Ovary (tissue), 9 donors: ENCODE measurements around the gene KRT35. TPM values are rescaled to one million over a fixed set of nuclear protein-coding genes. Genes with fewer than 3 reads are reported as not detected.
A peak's percentile ranks its signal among the peaks of the same experiment; 100 is the strongest.

ENCODE experiments used
- DNase-seq, 5 donors: peaks; one replicate each; pipeline ENCODE4 v3.0.0-alpha.2; 2019 to 2020
- H3K27ac ChIP-seq, 2 donors: fragments of 200-600 bp; one replicate each; pipeline versions ENCODE4 v1.5.1 to v1.8.0; 2019 to 2022
- H3K27me3 ChIP-seq: fragments of 200-600 bp; one replicate; pipeline ENCODE4 v1.8.0; 2022
- H3K36me3 ChIP-seq: fragments of 200-600 bp; sonication (generic); one replicate; pipeline ENCODE4 v1.5.1; 2019
- H3K4me1 ChIP-seq: one replicate; pipeline ENCODE4 v1.8.1; 2013; ENCODE audit warnings: mild to moderate bottlenecking, moderate library complexity; ENCODE audit not compliant: insufficient read depth
- H3K4me3 ChIP-seq: fragments of 200-600 bp; sonication (generic); one replicate; pipeline ENCODE4 v1.5.1; 2017
- H3K9me3 ChIP-seq, 2 donors: fragments of 200-600 bp in 1 of 2; sonication (generic) in 1 of 2; one replicate each; pipeline versions ENCODE4 v1.5.1 to v1.8.1; 2013 to 2019; ENCODE audit warnings: mild to moderate bottlenecking in 1 of 2, moderate library complexity in 1 of 2
- CTCF ChIP-seq, 3 donors: fragments of 450-650 bp in 2 of 3; fragments of 200-600 bp in 1 of 3; IDR thresholded peaks; one replicate each; pipeline versions ENCODE4 v1.5.1 to v1.8.0; 2016 to 2022; ENCODE audit warnings: antibody characterized with exemption in 3 of 3, mild to moderate bottlenecking in 1 of 3
- EP300 ChIP-seq: sonication (generic); formaldehyde crosslinking; IDR thresholded peaks from one replicate; pipeline ENCODE4 v1.6.1; 2017; ENCODE audit warnings: antibody characterized with exemption
- POLR2A ChIP-seq: fragments of 450-650 bp; IDR thresholded peaks from one replicate; pipeline ENCODE4 v1.6.1; 2017; ENCODE audit warnings: antibody characterized with exemption, mild to moderate bottlenecking, moderate library complexity
- whole genome bisulfite sequencing, 3 donors: extraction: QIAGEN DNeasy Blood & Tissue Kit in 1 of 3; methylation state at CpG; one replicate each; pipeline versions ENCODE4 v1.1.5 to v1.1.7; 2013 to 2017; 5-methylcytosine and 5-hydroxymethylcytosine counted together
- intact Hi-C, 4 donors: fragments of 100-400 bp; cut with DNase I; formaldehyde crosslinking; loops; one replicate each; pipeline versions ENCODE4 v1.11.0 to v1.15.1; 2022 to 2023
- polyA plus RNA-seq, 2 donors: library from polyadenylated mRNA; stranded (reverse); fragments of 200-250 nt in 1 of 2; fragments of 350-450 nt in 1 of 2; fragmentation: Illumina TruSeq in 1 of 2; extraction: RNeasy Lipid Tissue Mini Kit (QIAGEN cat#74804) in 1 of 2; gene quantifications; one replicate each; pipeline ENCODE4 v1.2.3, GENCODE V29; 2013 to 2014
- total RNA-seq, 7 donors: library from RNA; depleted of rRNA in 2 of 7; stranded (reverse); fragments of >200 nt in 2 of 7; fragmentation: NEBNext Ultra II Directional in 3 of 7; extraction: Animal tissue kit (Norgen Biotek cat#: 25700) in 3 of 7; gene quantifications; one replicate each; pipeline versions ENCODE4 v1.1.0 to v1.2.4, GENCODE V29; 2016 to 2023
- donor health status: DM: no; HTN: no; CAD: no; lungs with moderate emphysema.
- donor health status: DM: no; HTN: no; CAD: no.
- donor health status: Bipolar disorder and iron deficiency.
- donor health status: DM: yes; HTN: yes; CAD: no.
- donor health status: DM: no; HTN: no; CAD: no.
- donor health status: DM: yes; HTN: yes; CAD: no.

KRT35 gene
- total and polyA plus RNA-seq, 9 donors: not detected

DNA sequence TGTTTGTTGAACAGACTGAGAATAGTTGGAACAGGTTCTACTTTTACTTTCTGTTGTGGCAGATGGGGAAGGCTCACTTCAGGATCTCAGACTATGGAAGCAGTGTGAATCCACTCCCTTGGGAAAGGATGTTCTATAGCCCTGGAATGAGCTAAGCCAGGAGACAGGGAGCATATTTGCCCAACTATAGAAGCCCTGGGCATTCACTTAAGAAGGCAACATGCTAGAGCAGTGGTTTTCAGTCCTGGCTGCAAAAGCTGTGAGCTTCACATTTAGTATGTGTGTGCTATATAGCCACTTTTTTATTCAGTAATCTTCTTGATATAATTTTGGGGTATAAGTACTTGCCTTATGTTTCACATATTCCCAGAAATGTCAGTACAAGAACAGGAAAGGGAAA lies 12.6 kb downstream of the KRT35 start:
- Histone ChIP-seq H3K36me3 (no peaks in the 10 kb centered on the region), H3K9me3 (no peaks in the 10 kb centered on the region), H3K27me3 (no peaks in the 10 kb centered on the region), H3K4me3 (no peak overlapping the region), H3K4me1 (peaks cover 2% of the 10 kb centered on the region), H3K27ac (no peak overlapping the region)
- no peak for DNase-seq
- intact Hi-C loops: no loop called here
- TF ChIP-seq EP300 (no peak), POLR2A (no peak), CTCF (IDR thresholded peaks at IDR 0.05) (no peak)

- DNase-seq: no peak
- H3K4me3 ChIP-seq: no peak overlapping the region
- intact Hi-C loops: no loop called here
- H3K4me1 ChIP-seq: peaks cover 2% of the 10 kb centered on the region
- TF ChIP-seq POLR2A (no peak), EP300 (no peak), CTCF (IDR thresholded peaks at IDR 0.05) (no peak)
- H3K27ac ChIP-seq: no peak overlapping the region
- no peaks in the 10 kb centered on the region for H3K9me3 ChIP-seq
- 49 to 61% (median 55%) methylated on average over 4 of the region's 4 CpGs for WGBS, 3 donors
- H3K27me3 ChIP-seq: no peaks in the 10 kb centered on the region
- no peaks in the 10 kb centered on the region for H3K36me3 ChIP-seq
Measured at GRCh38 chr17:41467561-41467960, 13.4 kb downstream of the KRT35 start.

DNA sequence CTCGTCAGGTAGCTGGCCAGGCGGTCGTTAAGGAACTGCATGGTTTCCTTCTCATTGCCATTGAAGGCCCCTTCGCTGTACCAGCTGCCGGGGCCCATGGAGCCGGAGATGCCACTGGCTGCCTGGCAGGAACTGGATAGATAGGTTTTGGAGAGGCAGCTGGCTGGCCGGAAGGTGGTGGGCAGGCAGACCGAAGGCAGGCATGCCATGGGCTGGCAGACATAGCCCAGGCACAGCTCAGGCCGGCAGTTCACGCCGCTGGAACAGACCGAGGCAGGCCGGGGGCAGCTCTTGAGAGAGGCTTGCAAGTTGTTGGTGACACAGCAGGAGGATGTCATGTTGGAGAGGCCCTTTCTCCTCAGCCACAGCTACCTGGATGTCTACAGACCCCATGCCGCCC lies 14.0 kb downstream of the KRT35 start, which contains the start of gene KRT32:
KRT32 (minus strand) TSS at position 399 of the 400 bp plus-strand sequence; CDS start at position 338, 61 bp downstream.
- H3K27me3 ChIP-seq: no peaks in the 10 kb centered on the region
- H3K9me3 ChIP-seq: no peaks in the 10 kb centered on the region
- 93 to 96% (median 94%) methylated on average over 14 of the region's 14 CpGs for WGBS, 3 donors
- H3K36me3 ChIP-seq: no peaks in the 10 kb centered on the region
- H3K27ac ChIP-seq: no peak within 1 kb of the TSS
- peaks cover 2% of the 10 kb centered on the region for H3K4me1 ChIP-seq
- no peak within 1 kb of the TSS for H3K4me3 ChIP-seq
- intact Hi-C loops: no loop called here
- no peak for DNase-seq
- TF ChIP-seq EP300: no peak
- no peak for TF ChIP-seq POLR2A
- TF ChIP-seq CTCF (IDR thresholded peaks at IDR 0.05): no peak

- WGBS, 3 donors: 13 to 15% (median 13%) methylated on average over 6 of the region's 6 CpGs
- intact Hi-C loops: no loop called here
- Histone ChIP-seq H3K9me3 (no peaks in the 10 kb centered on the region), H3K4me3 (no peak overlapping the region), H3K36me3 (no peaks in the 10 kb centered on the region), H3K27me3 (no peaks in the 10 kb centered on the region), H3K4me1 (peaks cover 2% of the 10 kb centered on the region), H3K27ac (no peak overlapping the region)
- TF ChIP-seq CTCF (IDR thresholded peaks at IDR 0.05): no peak
- TF ChIP-seq POLR2A: no peak
- TF ChIP-seq EP300: no peak
- peak; percentile 36 to 71 (median 61) for DNase-seq
Measured at GRCh38 chr17:41464682-41465081, 16.3 kb downstream of the KRT35 start.
